Measurements from ENCODE around the gene PROZ. TPM values are rescaled to one million over a fixed set of nuclear protein-coding genes. Genes with fewer than 3 reads are reported as not detected.

PROZ gene
- total and polyA plus RNA-seq, 2 of the 13 experiments (the other 11 are each of a cell fraction or from before 2014, with no cell fraction given) = 5.6 to 22.5 TPM

- TF ChIP-seq ZNF615 (CRISPR knock-in tag; IDR thresholded peaks at IDR 0.05; ENCODE audit: borderline replicate concordance) (no peak), BHLHE40 (IDR thresholded peaks at IDR 0.05; ENCODE audit: low read length) (peak; percentile 87), POGK (CRISPR knock-in tag; conservative IDR thresholded peaks at IDR 0.05) (peak; percentile 40; the same call in 1 of the 2 replicates), PPARG (CRISPR knock-in tag; conservative IDR thresholded peaks at IDR 0.05) (peak; percentile 43; the same call in 1 of the 2 replicates), SP5 (CRISPR knock-in tag; IDR thresholded peaks at IDR 0.05; ENCODE audit: borderline replicate concordance, low read depth) (peak; percentile 16; the same call in 1 of the 2 replicates), CCAR2 (optimal IDR thresholded peaks at IDR 0.05; ENCODE audit: low read depth, low read length) (no peak), ZBTB42 (CRISPR knock-in tag; IDR thresholded peaks at IDR 0.05) (peak; percentile 94), ZNF724P (CRISPR knock-in tag; IDR thresholded peaks at IDR 0.05; ENCODE audit: borderline replicate concordance) (no peak), SOX6 (IDR thresholded peaks at IDR 0.05) (no peak), SOX6 (CRISPR knock-in tag; IDR thresholded peaks at IDR 0.05) (peak; percentile 93), SMARCC2 (IDR thresholded peaks at IDR 0.05) (no peak), ZNF205 (CRISPR knock-in tag; IDR thresholded peaks at IDR 0.05) (no peak), TBX3 (IDR thresholded peaks at IDR 0.05; ENCODE audit: borderline replicate concordance) (no peak), ZSCAN30 (CRISPR knock-in tag; IDR thresholded peaks at IDR 0.05) (no peak), ZNF138 (CRISPR knock-in tag; IDR thresholded peaks at IDR 0.05; ENCODE audit: low read depth) (no peak), FUBP1 (CRISPR knock-in tag; IDR thresholded peaks at IDR 0.05; ENCODE audit: borderline replicate concordance) (no peak), KLF16 (CRISPR knock-in tag; IDR thresholded peaks at IDR 0.05) (peak in 1 of 2 experiments; percentile 54; a peak in 1 of 4 replicates), ZNF674 (CRISPR knock-in tag; IDR thresholded peaks at IDR 0.05; ENCODE audit: low read depth) (no peak), ZNF501 (CRISPR knock-in tag; IDR thresholded peaks at IDR 0.05) (0 out of 2 replicates have a peak, but pooled peaks have one; percentile 13), SRF (IDR thresholded peaks at IDR 0.05; ENCODE audit: low read depth, low read length) (no peak), SOX13 (IDR thresholded peaks at IDR 0.05) (no peak), SOX13 (CRISPR knock-in tag; conservative IDR thresholded peaks at IDR 0.05 in 1 of 2, IDR thresholded peaks at IDR 0.05 in 1 of 2) (peak in 1 of 2 experiments; percentile 81; a peak in 2 of 4 replicates), ZNF629 (CRISPR knock-in tag; conservative IDR thresholded peaks at IDR 0.05) (no peak; the same call in 1 of the 2 replicates), ZNF362 (CRISPR knock-in tag; IDR thresholded peaks at IDR 0.05; ENCODE audit: borderline replicate concordance) (no peak), BCL6 (CRISPR knock-in tag; IDR thresholded peaks at IDR 0.05) (peak; percentile 96), GPN1 (CRISPR knock-in tag; IDR thresholded peaks at IDR 0.05; ENCODE audit: borderline replicate concordance) (no peak), ZNF230 (CRISPR knock-in tag; IDR thresholded peaks at IDR 0.05) (no peak), ZMYM3 (CRISPR knock-in tag; IDR thresholded peaks at IDR 0.05) (peak; percentile 64), PCBP2 (optimal IDR thresholded peaks at IDR 0.05; ENCODE audit: low read depth, low read length, poor library complexity, severe bottlenecking) (no peak)
These were observed 61.7 kb downstream of the PROZ start (continued) for GRCh38 chr13:113220141-113220598.

All from HepG2 (cell line).